Transverse colon (tissue), 4 donors: ENCODE data around the gene METRNL.

Source experiments
- CTCF ChIP-seq, 5 experiments: fragments of 200-600 bp in 3 of 5; fragments of 450-650 bp in 2 of 5; sonication (generic) in 3 of 5; IDR thresholded peaks; 1 replicate in 2 of 5; 2 replicates in 3 of 5; pipeline ENCODE4 v1.5.1; 2016 to 2017; ENCODE audit warnings: antibody characterized with exemption in 5 of 5, inconsistent platforms in 3 of 5, mild to moderate bottlenecking in 2 of 5, moderate library complexity in 1 of 5
- POLR2A ChIP-seq: fragments of 450-650 bp; IDR thresholded peaks from one replicate; pipeline ENCODE4 v1.6.1; 2016; ENCODE audit warnings: antibody characterized with exemption, mild to moderate bottlenecking, moderate library complexity
- POLR2AphosphoS5 ChIP-seq, 3 donors: sonication (generic); formaldehyde crosslinking; IDR thresholded peaks; one replicate each; pipeline ENCODE4 v1.6.1; 2016; ENCODE audit warnings: antibody characterized with exemption in 3 of 3

GRCh38 chr17:83127431-83128160 is 48.2 kb downstream of the METRNL start:
- TF ChIP-seq CTCF (IDR thresholded peaks at IDR 0.05) = no peak
- no peak for TF ChIP-seq POLR2A
- TF ChIP-seq POLR2AphosphoS5 (IDR thresholded peaks at IDR 0.05) = no peak
